ENCODE results near the gene ADAM11. TPM values are rescaled to one million over a fixed set of nuclear protein-coding genes. Genes with fewer than 3 reads are reported as not detected.

ADAM11 gene
- total and polyA plus RNA-seq, 2 of the 8 experiments (the other 6 are each of a cell fraction or from before 2014, with no cell fraction given) = 2.3 to 2.9 TPM

DNA sequence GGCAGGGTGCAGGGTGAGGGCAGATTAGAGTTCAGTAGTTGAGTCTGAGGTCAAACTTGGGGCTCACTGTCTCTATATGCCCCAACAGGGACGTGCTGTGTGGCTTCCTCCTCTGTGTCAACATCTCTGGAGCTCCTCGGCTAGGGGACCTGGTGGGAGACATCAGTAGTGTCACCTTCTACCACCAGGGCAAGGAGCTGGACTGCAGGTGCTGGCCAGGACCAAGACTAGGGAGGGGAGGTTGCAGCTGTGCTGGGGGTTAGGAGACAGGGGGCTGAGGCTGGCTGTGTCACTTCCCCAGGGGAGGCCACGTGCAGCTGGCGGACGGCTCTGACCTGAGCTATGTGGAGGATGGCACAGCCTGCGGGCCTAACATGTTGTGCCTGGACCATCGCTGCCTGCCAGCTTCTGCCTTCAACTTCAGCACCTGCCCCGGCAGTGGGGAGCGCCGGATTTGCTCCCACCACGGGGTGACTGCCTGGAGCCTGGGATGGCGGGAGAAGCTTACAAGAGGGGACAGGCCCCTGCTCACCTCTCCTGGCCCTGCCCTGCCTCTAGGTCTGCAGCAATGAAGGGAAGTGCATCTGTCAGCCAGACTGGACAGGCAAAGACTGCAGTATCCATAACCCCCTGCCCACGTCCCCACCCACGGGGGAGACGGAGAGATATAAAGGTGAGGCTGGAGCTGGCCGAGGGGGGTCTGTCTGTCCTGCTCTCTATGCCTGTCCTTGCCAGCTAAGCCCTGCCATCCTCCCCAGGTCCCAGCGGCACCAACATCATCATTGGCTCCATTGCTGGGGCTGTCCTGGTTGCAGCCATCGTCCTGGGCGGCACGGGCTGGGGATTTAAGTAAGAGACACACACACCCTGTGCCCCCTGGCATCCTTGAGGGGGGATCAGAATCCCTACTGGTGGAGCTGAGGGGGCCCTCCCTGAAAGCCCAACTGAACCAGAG is 18.9 kb downstream of the ADAM11 start:
- ChIA-PET CTCF (ENCODE audit: partially characterized antibody) (interaction anchor here (0.6 to 26.7 kb wide), 23 partner anchors 8 to 357 kb away, joined by 3 to 577 read pairs (median 5); partner anchors contain the start of genes ACBD4 and HIGD1B), POLR2A (ENCODE audit: partially characterized antibody) (interaction anchor here (0.6 to 3.3 kb wide), 15 partner anchors 8 to 284 kb away, joined by 3 to 9 read pairs (median 5); partner anchors contain the start of gene HIGD1B)
- H2BK15ac ChIP-seq (ENCODE audit: low read length) = no peak overlapping the region
- H2AK5ac ChIP-seq (ENCODE audit: low read depth, low read length) = no peak overlapping the region; the same call in 1 of the 2 replicates
- no peak overlapping the region for H3K4me2 ChIP-seq (ENCODE audit: insufficient read depth in 1 of 2, low read depth in 2 of 2, low read length in 2 of 2)
- H2BK120ac ChIP-seq (replicated peaks; ENCODE audit: low read depth, low read length) = no peak overlapping the region
- H2BK20ac ChIP-seq (ENCODE audit: low read length) = no peak overlapping the region
- H3K56ac ChIP-seq (replicated peaks; ENCODE audit: insufficient read length, low read depth, low read length) = no peak overlapping the region
- no peak overlapping the region for H3K23ac ChIP-seq (ENCODE audit: insufficient read length)
- no peaks in the 10 kb centered on the region for H4K20me1 ChIP-seq (replicated peaks in 1 of 2; ENCODE audit: control insufficient read depth in 1 of 2, insufficient read depth in 2 of 2, low read length in 2 of 2)
- H3K27me3 ChIP-seq (replicated peaks in 1 of 4; ENCODE audit: control insufficient read depth in 3 of 4, extremely low read depth in 1 of 4, insufficient read depth in 3 of 4, low read length in 3 of 4) = peaks cover 3 to 18% (median 12%) of the 10 kb centered on the region in 4 experiments; a peak in 6 of 7 replicates
- no peaks in the 10 kb centered on the region for H3K9me3 ChIP-seq (ENCODE audit: insufficient read depth in 2 of 2, low read depth in 1 of 2, low read length in 1 of 2)
- no peak overlapping the region for H3K18ac ChIP-seq (ENCODE audit: extremely low read depth, low read length)
- H3K14ac ChIP-seq (ENCODE audit: insufficient read length) = no peak overlapping the region
- no peak overlapping the region for H3K27ac ChIP-seq (ENCODE audit: low read depth, low read length)
- DNase-seq (ENCODE audit: low read depth in 1 of 2, low spot score in 2 of 2) (no peak), FAIRE-seq (no peak)
- TF ChIP-seq BRCA1 (IDR thresholded peaks at IDR 0.05; ENCODE audit: low read depth, low read length) (no peak), HDAC2 (IDR thresholded peaks at IDR 0.05; ENCODE audit: borderline replicate concordance in 1 of 2, low read depth in 2 of 2, low read length in 2 of 2) (no peak), SAP30 (IDR thresholded peaks at IDR 0.05; ENCODE audit: insufficient read depth, insufficient replicate concordance, low read length) (no peak), SIX5 (IDR thresholded peaks at IDR 0.05; ENCODE audit: low read depth, low read length) (no peak), RAD21 (IDR thresholded peaks at IDR 0.05 in 1 of 2, conservative IDR thresholded peaks at IDR 0.05 in 1 of 2; ENCODE audit: low read depth in 2 of 2, low read length in 2 of 2) (no peak)
- TF ChIP-seq, protein P1, sequence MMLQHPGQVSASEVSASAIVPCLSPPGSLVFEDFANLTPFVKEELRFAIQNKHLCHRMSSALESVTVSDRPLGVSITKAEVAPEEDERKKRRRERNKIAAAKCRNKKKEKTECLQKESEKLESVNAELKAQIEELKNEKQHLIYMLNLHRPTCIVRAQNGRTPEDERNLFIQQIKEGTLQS (IDR thresholded peaks at IDR 0.05; ENCODE audit: insufficient read depth, low read depth, low read length) = no peak
- peaks cover 0 to 30% (median 18%) of the 10 kb centered on the region in 4 experiments; a peak in 6 of 7 replicates for H3K4me1 ChIP-seq (replicated peaks in 1 of 4; ENCODE audit: control insufficient read depth in 3 of 4, insufficient read depth in 4 of 4, low read length in 3 of 4)
- no peak overlapping the region; the same call in 1 of the 2 replicates for H4K8ac ChIP-seq (ENCODE audit: extremely low read depth, insufficient read depth, low read length)
- no peak overlapping the region for H3K9ac ChIP-seq (replicated peaks in 1 of 4; ENCODE audit: extremely low read depth in 1 of 4, low read depth in 3 of 4, low read length in 3 of 4)
- peaks cover 6% of the 10 kb centered on the region; the same call in 1 of the 2 replicates for H3K23me2 ChIP-seq (ENCODE audit: low read depth, low read length)
- 0 out of 2 replicates have a peak overlapping the region, but pooled peaks have one; percentile 9 for H2BK12ac ChIP-seq (ENCODE audit: low read depth, low read length)
- WGBS, 2 experiments (ENCODE audit: extremely low coverage in 1 of 2, insufficient coverage in 1 of 2, insufficient read length in 1 of 2, insufficient replicate concordance in 2 of 2, low coverage in 1 of 2, low lambda C conversion rate in 2 of 2, missing lambda C conversion rate in 1 of 2) = 90% methylated on average over 20 of the region's 20 CpGs; no CpG with 5 or more reads in 1 of the 2 experiments
- no peaks in the 10 kb centered on the region for H3K79me2 ChIP-seq (ENCODE audit: control insufficient read depth in 1 of 2, insufficient read depth in 2 of 2, low read length in 2 of 2)
- H4K5ac ChIP-seq (ENCODE audit: insufficient read length, low read depth, low read length) = no peak overlapping the region
- no peaks in the 10 kb centered on the region for H3K36me3 ChIP-seq (ENCODE audit: control insufficient read depth in 2 of 4, insufficient read depth in 4 of 4, low read length in 3 of 4)
- H4K91ac ChIP-seq (replicated peaks; ENCODE audit: insufficient read length, low read length) = no peak overlapping the region
- H2AFZ ChIP-seq (ENCODE audit: low read length) = no peak overlapping the region
- H2BK5ac ChIP-seq (ENCODE audit: low read depth, low read length) = no peak overlapping the region
- H3K4me3 ChIP-seq (ENCODE audit: extremely low read depth in 1 of 4, insufficient read depth in 2 of 4, low read depth in 3 of 4, low read length in 4 of 4) = no peak overlapping the region
- no peaks in the 10 kb centered on the region for H3K79me1 ChIP-seq (ENCODE audit: low read depth, low read length)
- H3K4ac ChIP-seq (replicated peaks; ENCODE audit: insufficient read length, low read depth, low read length) = no peak overlapping the region

Data from H1 (cell line).